Measurements from ENCODE around the gene HSPD1. TPM values are rescaled to one million over a fixed set of nuclear protein-coding genes. Genes with fewer than 3 reads are reported as not detected.

HSPD1 gene
- total and polyA plus RNA-seq, 10 of the 15 experiments (the other 5 are each of a cell fraction or from before 2014, with no cell fraction given), result 345 to 1,169 (median 695) TPM

GRCh38 chr2:197516393-197516761, 16.7 kb upstream of the HSPD1 start:
- ChIA-PET POLR2A (interaction anchor here (0.6 to 7.0 kb wide), 13 partner anchors 8 to 589 kb away, joined by 3 to 156 read pairs (median 3); partner anchors contain the start of genes COQ10B, HSPD1, HSPE1 and MARS2), SMC1A (ENCODE audit: uncharacterized antibody, unreplicated experiment) (interaction anchor here (0.8 to 3.2 kb wide), 11 partner anchors 15 to 262 kb away, joined by 3 to 34 read pairs (median 3); partner anchors contain the start of genes COQ10B, HSPD1, HSPE1 and SF3B1), RAD21 (ENCODE audit: unreplicated experiment) (interaction anchor here (1.0 to 5.7 kb wide), 7 partner anchors 9 to 190 kb away, joined by 3 to 47 read pairs (median 4); partner anchors contain the start of genes HSPD1, HSPE1 and MARS2), CTCF (interaction anchor here (0.8 to 1.6 kb wide), 3 partner anchors 10 to 264 kb away, joined by 3 to 4 read pairs (median 4); no protein-coding TSS in a partner anchor)
- ATAC-seq (peak; percentile 42), DNase-seq (ENCODE audit: low read depth, low spot score) (no peak), FAIRE-seq (no peak)
- Histone ChIP-seq H3K4me3 (peak overlapping the region; percentile 99), H3K4me2 (ENCODE audit: control insufficient read depth, insufficient read depth) (peak overlapping the region; percentile 82; the same call in 1 of the 2 replicates), H3K9ac (ENCODE audit: control insufficient read depth, insufficient read depth, low read length) (peak overlapping the region; percentile 95), H3K9me3 (replicated peaks; ENCODE audit: control insufficient read depth, insufficient read depth, low read length) (peaks cover 5% of the 10 kb centered on the region), H3K79me2 (ENCODE audit: control insufficient read depth, insufficient read depth, low read length) (peaks cover 59% of the 10 kb centered on the region), H3K36me3 (ENCODE audit: control insufficient read depth in 2 of 2, insufficient read depth in 2 of 2, low read length in 1 of 2) (no peaks in the 10 kb centered on the region), H4K20me1 (ENCODE audit: control insufficient read depth, insufficient read depth) (no peaks in the 10 kb centered on the region), H3K27ac (ENCODE audit: control insufficient read depth, insufficient read depth) (peak overlapping the region; percentile 95), H2AFZ (ENCODE audit: control insufficient read depth, low read depth, low read length) (peak overlapping the region; percentile 94), H3K4me1 (ENCODE audit: control insufficient read depth, insufficient read depth, low read length) (peaks cover 7% of the 10 kb centered on the region), H3K27me3 (replicated peaks in 1 of 2; ENCODE audit: control insufficient read depth in 2 of 2, insufficient read depth in 2 of 2, low read length in 1 of 2) (no peaks in the 10 kb centered on the region)
- no TSS peak for BruUV-seq (replicated peaks)
- intact Hi-C loops (cut with micrococcal nuclease; ENCODE audit: unreplicated experiment) (loop anchor here (5.0 kb wide), 1 partner anchor 191 kb away; the partner anchor contains the start of gene MARS2), in situ Hi-C loops (cut with MboI) (no loop called here)
- TF ChIP-seq EP300 (IDR thresholded peaks at IDR 0.05; ENCODE audit: borderline replicate concordance in 1 of 2, control insufficient read depth in 1 of 2, low read depth in 2 of 2, low read length in 2 of 2) (no peak), IKZF2 (IDR thresholded peaks at IDR 0.05) (peak in 1 of 2 experiments; percentile 20; a peak in 1 of 4 replicates)
- WGBS (ENCODE audit: insufficient coverage, insufficient replicate concordance, low lambda C conversion rate, missing lambda C conversion rate), result 0% methylated on average over 15 of the region's 17 CpGs

- in situ Hi-C loops (cut with MboI) (no loop called here), intact Hi-C loops (cut with micrococcal nuclease; ENCODE audit: unreplicated experiment) (loop anchor here (1.0 to 5.0 kb wide), 2 partner anchors 16 to 191 kb away; partner anchors contain the start of genes HSPE1 and MARS2)
- ChIA-PET SMC1A (ENCODE audit: uncharacterized antibody, unreplicated experiment) (interaction anchor here (0.6 to 3.2 kb wide), 13 partner anchors 14 to 595 kb away, joined by 3 to 34 read pairs (median 3); partner anchors contain the start of genes COQ10B, HSPD1, HSPE1 and SF3B1), RAD21 (ENCODE audit: unreplicated experiment) (interaction anchor here (1.0 to 5.7 kb wide), 7 partner anchors 10 to 191 kb away, joined by 3 to 47 read pairs (median 4); partner anchors contain the start of genes HSPD1, HSPE1 and MARS2), CTCF (interaction anchor here (0.8 to 1.6 kb wide), 3 partner anchors 10 to 264 kb away, joined by 3 to 4 read pairs (median 4); no protein-coding TSS in a partner anchor), POLR2A (interaction anchor here (0.6 to 7.0 kb wide), 12 partner anchors 7 to 467 kb away, joined by 3 to 156 read pairs (median 3); partner anchors contain the start of genes COQ10B, HSPD1, HSPE1 and SF3B1)
- no peaks in the 10 kb centered on the region for H4K20me1 ChIP-seq (ENCODE audit: control insufficient read depth, insufficient read depth)
- peak within 1 kb of the TSS; percentile 94 for H2AFZ ChIP-seq (ENCODE audit: control insufficient read depth, low read depth, low read length)
- peak within 1 kb of the TSS; percentile 99 for H3K4me3 ChIP-seq
- no peaks in the 10 kb centered on the region for H3K27me3 ChIP-seq (replicated peaks in 1 of 2; ENCODE audit: control insufficient read depth in 2 of 2, insufficient read depth in 2 of 2, low read length in 1 of 2)
- WGBS (ENCODE audit: insufficient coverage, insufficient replicate concordance, low lambda C conversion rate, missing lambda C conversion rate), result under 1% methylated on average over 63 of the region's 66 CpGs
- FAIRE-seq, result no peak
- no TSS peak for BruUV-seq (replicated peaks)
- peaks cover 7% of the 10 kb centered on the region for H3K4me1 ChIP-seq (ENCODE audit: control insufficient read depth, insufficient read depth, low read length)
- H3K9me3 ChIP-seq (replicated peaks; ENCODE audit: control insufficient read depth, insufficient read depth, low read length), result peaks cover 2% of the 10 kb centered on the region; the same call in 2 of the 3 replicates
- peak; percentile 95 for ATAC-seq
- DNase-seq (ENCODE audit: low read depth, low spot score), result peak; percentile 82
- peak within 1 kb of the TSS; percentile 95 for H3K27ac ChIP-seq (ENCODE audit: control insufficient read depth, insufficient read depth)
- H3K4me2 ChIP-seq (ENCODE audit: control insufficient read depth, insufficient read depth), result peak within 1 kb of the TSS; percentile 97
- peak within 1 kb of the TSS; percentile 95 for H3K9ac ChIP-seq (ENCODE audit: control insufficient read depth, insufficient read depth, low read length)
- peaks cover 57% of the 10 kb centered on the region for H3K79me2 ChIP-seq (ENCODE audit: control insufficient read depth, insufficient read depth, low read length)
- no peaks in the 10 kb centered on the region for H3K36me3 ChIP-seq (ENCODE audit: control insufficient read depth in 2 of 2, insufficient read depth in 2 of 2, low read length in 1 of 2)
- peak; percentile 81 for TF ChIP-seq SP1 (IDR thresholded peaks at IDR 0.05; ENCODE audit: low read depth, low read length)
- TF ChIP-seq POLR2AphosphoS2 (IDR thresholded peaks at IDR 0.05; ENCODE audit: low read depth, low read length), result peak; percentile 96
- peak; percentile 93 for TF ChIP-seq MXI1 (IDR thresholded peaks at IDR 0.05; ENCODE audit: low read depth, low read length)
- TF ChIP-seq ZNF274 (IDR thresholded peaks at IDR 0.05; ENCODE audit: insufficient read depth, insufficient read length), result no peak
- TF ChIP-seq FOXM1 (IDR thresholded peaks at IDR 0.05; ENCODE audit: low read depth, low read length), result peak; percentile 78; the same call in 1 of the 2 replicates
- 0 out of 2 replicates have a peak, but pooled peaks have one; percentile 75 for TF ChIP-seq ASH2L (IDR thresholded peaks at IDR 0.05; ENCODE audit: borderline replicate concordance, low read depth)
- TF ChIP-seq SREBF1 (IDR thresholded peaks at IDR 0.05; ENCODE audit: low read length), result peak; percentile 69
- TF ChIP-seq NFYB (IDR thresholded peaks at IDR 0.05; ENCODE audit: insufficient read depth, low read depth, low read length), result peak; percentile 23; the same call in 1 of the 2 replicates
- peak; percentile 99 for TF ChIP-seq CBX5 (IDR thresholded peaks at IDR 0.05; ENCODE audit: low read depth)
- TF ChIP-seq STAT3 (IDR thresholded peaks at IDR 0.05; ENCODE audit: low read depth, low read length), result no peak
- TF ChIP-seq, protein P1, sequence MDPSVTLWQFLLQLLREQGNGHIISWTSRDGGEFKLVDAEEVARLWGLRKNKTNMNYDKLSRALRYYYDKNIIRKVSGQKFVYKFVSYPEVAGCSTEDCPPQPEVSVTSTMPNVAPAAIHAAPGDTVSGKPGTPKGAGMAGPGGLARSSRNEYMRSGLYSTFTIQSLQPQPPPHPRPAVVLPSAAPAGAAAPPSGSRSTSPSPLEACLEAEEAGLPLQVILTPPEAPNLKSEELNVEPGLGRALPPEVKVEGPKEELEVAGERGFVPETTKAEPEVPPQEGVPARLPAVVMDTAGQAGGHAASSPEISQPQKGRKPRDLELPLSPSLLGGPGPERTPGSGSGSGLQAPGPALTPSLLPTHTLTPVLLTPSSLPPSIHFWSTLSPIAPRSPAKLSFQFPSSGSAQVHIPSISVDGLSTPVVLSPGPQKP (IDR thresholded peaks at IDR 0.05; ENCODE audit: low read depth, low read length), result peak; percentile 81
- TF ChIP-seq FOS (IDR thresholded peaks at IDR 0.05; ENCODE audit: borderline replicate concordance, extremely low read depth, insufficient read length), result no peak
Observed at GRCh38 chr2:197515739-197516392, 16.2 kb upstream of the HSPD1 start, which contains the start of gene MOB4. Gene MOB4 (plus strand): TSS chr2:197516066. CDS start chr2:197516087, 21 bp downstream.
